Stimulated activated CD8-positive, alpha-beta memory T cell treated with anti-CD3 and anti-CD28 coated beads, Interleukin-15, amount 100 ng/mL, for 1 hour (primary cell): ENCODE results near the gene KRT20.

Experiments
- DNase-seq: peaks from one replicate; pipeline ENCODE4 v3.0.0-alpha.2; 2020; ENCODE audit warnings: low read depth

Gene KRT20

GRCh38 chr17:40850293-40850972 lies 34.6 kb downstream of the KRT20 start:
- no peak for DNase-seq

GRCh38 chr17:40849723-40850122 lies 35.3 kb downstream of the KRT20 start:
- no peak for DNase-seq

GRCh38 chr17:40848583-40849235 lies 36.3 kb downstream of the KRT20 start:
- DNase-seq: no peak

- DNase-seq: no peak
These were observed 38.4 kb downstream of the KRT20 start for GRCh38 chr17:40846515-40847144.

- DNase-seq: no peak
These were observed 40.4 kb downstream of the KRT20 start for GRCh38 chr17:40844671-40845107.

- DNase-seq: no peak
These were observed 41.8 kb downstream of the KRT20 start for GRCh38 chr17:40843242-40843641.

- no peak for DNase-seq
These were observed 43.8 kb downstream of the KRT20 start for GRCh38 chr17:40841246-40841645.

- no peak for DNase-seq
These were observed 45.8 kb downstream of the KRT20 start for GRCh38 chr17:40839194-40839593.

GRCh38 chr17:40836020-40836419 lies 49.0 kb downstream of the KRT20 start:
- DNase-seq: no peak

- DNase-seq: no peak
These were observed 51.2 kb downstream of the KRT20 start for GRCh38 chr17:40833882-40834281.

GRCh38 chr17:40832840-40833239 lies 52.2 kb downstream of the KRT20 start:
- no peak for DNase-seq

- DNase-seq: no peak
These were observed 54.8 kb downstream of the KRT20 start for GRCh38 chr17:40830085-40830776.

GRCh38 chr17:40828454-40829044 lies 56.5 kb downstream of the KRT20 start:
- DNase-seq: no peak

- DNase-seq: no peak
These were observed 57.1 kb downstream of the KRT20 start for GRCh38 chr17:40827746-40828453.
